Rectal smooth muscle tissue (tissue), 1 donor: ENCODE data around the gene NID1.
"Not testable (repeated sequence)": the region's sequence is repeated elsewhere in the genome, so short reads cannot be mapped to it uniquely, and the experiment has no call there.

ENCODE experiments used
- H3K27ac ChIP-seq: one replicate; pipeline ENCODE4 v1.7.0; 2013; ENCODE audit warnings: low read depth, low read length, inconsistent platforms
- H3K27me3 ChIP-seq: one replicate; pipeline ENCODE4 v1.7.0; 2013; ENCODE audit warnings: low read length; ENCODE audit not compliant: control insufficient read depth, insufficient read depth
- H3K36me3 ChIP-seq: one replicate; pipeline ENCODE4 v1.7.0; 2013; ENCODE audit warnings: low read length; ENCODE audit not compliant: control insufficient read depth, insufficient read depth
- H3K4me1 ChIP-seq: one replicate; pipeline ENCODE4 v1.7.0; 2013; ENCODE audit warnings: low read length; ENCODE audit not compliant: control insufficient read depth, insufficient read depth
- H3K4me3 ChIP-seq: one replicate; pipeline ENCODE4 v1.7.0; 2013; ENCODE audit warnings: low read length
- H3K9ac ChIP-seq: one replicate; pipeline ENCODE4 v1.7.0; 2013; ENCODE audit warnings: low read length

The NID1 gene

GRCh38 chr1:236101233-236102200, 36.6 kb upstream of the NID1 start:
- no peaks in the 10 kb centered on the region for H3K4me1 ChIP-seq
- no peak overlapping the region for H3K9ac ChIP-seq
- H3K36me3 ChIP-seq = no peaks in the 10 kb centered on the region
- H3K27ac ChIP-seq = no peak overlapping the region
- H3K4me3 ChIP-seq = no peak overlapping the region
- peaks cover 2% of the 10 kb centered on the region for H3K27me3 ChIP-seq

GRCh38 chr1:236100799-236101198, 35.9 kb upstream of the NID1 start:
- Histone ChIP-seq H3K4me1 (no peaks in the 10 kb centered on the region), H3K27ac (no peak overlapping the region), H3K36me3 (no peaks in the 10 kb centered on the region), H3K9ac (no peak overlapping the region), H3K4me3 (no peak overlapping the region), H3K27me3 (peaks cover 2% of the 10 kb centered on the region)

GRCh38 chr1:236099355-236099974, 34.6 kb upstream of the NID1 start:
- no peaks in the 10 kb centered on the region for H3K36me3 ChIP-seq
- H3K27ac ChIP-seq = no peak overlapping the region
- no peaks in the 10 kb centered on the region for H3K4me1 ChIP-seq
- H3K9ac ChIP-seq = no peak overlapping the region
- H3K27me3 ChIP-seq = peaks cover 2% of the 10 kb centered on the region
- H3K4me3 ChIP-seq = no peak overlapping the region

- Histone ChIP-seq H3K4me3 (no peak overlapping the region), H3K9ac (no peak overlapping the region), H3K27me3 (peaks cover 2% of the 10 kb centered on the region), H3K36me3 (no peaks in the 10 kb centered on the region), H3K27ac (no peak overlapping the region), H3K4me1 (no peaks in the 10 kb centered on the region)
These were observed 33.4 kb upstream of the NID1 start for GRCh38 chr1:236098267-236098666.

- H3K4me1 ChIP-seq, H3K36me3 ChIP-seq, H3K4me3 ChIP-seq, H3K9ac ChIP-seq, H3K27me3 ChIP-seq: not testable (repeated sequence)
- peak overlapping the region; percentile 10 for H3K27ac ChIP-seq
These were observed 32.0 kb upstream of the NID1 start for GRCh38 chr1:236096660-236097482.

GRCh38 chr1:236095705-236096520, 31.0 kb upstream of the NID1 start:
- Histone ChIP-seq H3K27ac (no peak overlapping the region), H3K36me3 (no peaks in the 10 kb centered on the region), H3K4me3 (no peak overlapping the region), H3K9ac (no peak overlapping the region), H3K4me1 (no peaks in the 10 kb centered on the region), H3K27me3 (no peaks in the 10 kb centered on the region)

GRCh38 chr1:236092899-236093298, 28.0 kb upstream of the NID1 start:
- no peak overlapping the region for H3K4me3 ChIP-seq
- no peak overlapping the region for H3K27ac ChIP-seq
- no peaks in the 10 kb centered on the region for H3K27me3 ChIP-seq
- H3K4me1 ChIP-seq = no peaks in the 10 kb centered on the region
- H3K36me3 ChIP-seq = no peaks in the 10 kb centered on the region
- H3K9ac ChIP-seq = no peak overlapping the region

GRCh38 chr1:236091933-236092318, 27.0 kb upstream of the NID1 start:
- H3K4me3 ChIP-seq = no peak overlapping the region
- H3K4me1 ChIP-seq = no peaks in the 10 kb centered on the region
- no peak overlapping the region for H3K27ac ChIP-seq
- no peaks in the 10 kb centered on the region for H3K27me3 ChIP-seq
- H3K36me3 ChIP-seq = no peaks in the 10 kb centered on the region
- H3K9ac ChIP-seq = no peak overlapping the region

- Histone ChIP-seq H3K36me3 (no peaks in the 10 kb centered on the region), H3K4me3 (peak overlapping the region; percentile 15), H3K4me1 (no peaks in the 10 kb centered on the region), H3K9ac (no peak overlapping the region), H3K27ac (no peak overlapping the region), H3K27me3 (no peaks in the 10 kb centered on the region)
These were observed 25.9 kb upstream of the NID1 start for GRCh38 chr1:236090741-236091147.

GRCh38 chr1:236089046-236089773, 24.3 kb upstream of the NID1 start:
- Histone ChIP-seq H3K4me1 (no peaks in the 10 kb centered on the region), H3K4me3 (no peak overlapping the region), H3K36me3 (no peaks in the 10 kb centered on the region), H3K9ac (no peak overlapping the region), H3K27ac (no peak overlapping the region), H3K27me3 (no peaks in the 10 kb centered on the region)

GRCh38 chr1:236086537-236086936, 21.6 kb upstream of the NID1 start:
- no peak overlapping the region for H3K4me3 ChIP-seq
- H3K27me3 ChIP-seq = no peaks in the 10 kb centered on the region
- H3K27ac ChIP-seq = no peak overlapping the region
- no peak overlapping the region for H3K9ac ChIP-seq
- no peaks in the 10 kb centered on the region for H3K36me3 ChIP-seq
- H3K4me1 ChIP-seq = no peaks in the 10 kb centered on the region
